GM21423 (cell line): ENCODE data around the gene YWHAQ.
A peak's percentile ranks its signal among the peaks of the same experiment; 100 is the strongest.

Experiments used
- ATAC-seq: cut with Tn5 transposase; IDR thresholded peaks from one replicate; pipeline ENCODE4 v1.9.1; 2021; ENCODE audit warnings: mild to moderate bottlenecking, moderate library complexity; ENCODE audit not compliant: unreplicated experiment

YWHAQ gene

GRCh38 chr2:9630736-9631552 lies at the start of gene YWHAQ:
Gene YWHAQ (minus strand): TSS chr2:9630997. CDS start chr2:9630452, 545 bp downstream.
- ATAC-seq, result peak; percentile 92

DNA sequence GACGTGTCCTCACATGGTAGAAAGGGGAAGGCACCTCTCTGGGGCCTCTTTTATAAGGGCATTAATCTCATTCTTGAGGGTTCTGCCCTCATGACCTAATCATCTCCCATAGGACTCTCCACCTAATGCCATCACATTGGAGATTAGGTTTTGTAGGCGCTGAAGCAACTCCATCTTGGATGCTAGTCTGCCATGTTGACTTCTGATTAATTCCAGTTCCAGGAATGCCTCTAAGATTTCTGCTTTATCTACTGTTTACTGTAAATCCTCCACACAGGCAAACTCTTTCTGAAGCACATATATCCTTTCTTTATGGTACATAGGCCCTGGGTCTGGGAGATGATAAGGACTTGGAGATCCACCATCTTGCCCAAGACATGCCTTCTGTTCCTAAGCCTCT lies 49.3 kb upstream of the YWHAQ start:
- no peak for ATAC-seq

DNA sequence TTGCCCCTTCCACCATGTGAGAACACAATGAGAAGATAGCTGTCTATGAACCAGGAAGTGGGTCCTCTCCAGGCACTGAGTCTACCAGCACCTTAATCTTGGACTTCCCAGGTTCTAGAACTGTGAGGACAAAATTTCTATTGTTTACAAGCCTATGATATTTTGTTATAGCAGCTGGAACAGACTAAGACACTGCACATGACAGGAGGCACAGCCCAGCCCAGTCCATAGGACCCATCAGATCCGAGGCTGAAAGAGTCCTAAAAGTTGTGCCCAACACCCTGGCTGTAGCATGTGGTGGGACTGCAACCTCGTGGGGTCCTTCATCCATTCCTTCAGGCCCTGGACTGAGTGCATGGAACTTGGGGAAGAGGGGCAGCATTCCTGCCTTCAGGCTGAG lies 48.4 kb upstream of the YWHAQ start:
- no peak for ATAC-seq

- no peak for ATAC-seq
Observed at GRCh38 chr2:9678544-9678943, 47.7 kb upstream of the YWHAQ start.

GRCh38 chr2:9675415-9676351 lies 44.9 kb upstream of the YWHAQ start:
- ATAC-seq, result no peak

DNA sequence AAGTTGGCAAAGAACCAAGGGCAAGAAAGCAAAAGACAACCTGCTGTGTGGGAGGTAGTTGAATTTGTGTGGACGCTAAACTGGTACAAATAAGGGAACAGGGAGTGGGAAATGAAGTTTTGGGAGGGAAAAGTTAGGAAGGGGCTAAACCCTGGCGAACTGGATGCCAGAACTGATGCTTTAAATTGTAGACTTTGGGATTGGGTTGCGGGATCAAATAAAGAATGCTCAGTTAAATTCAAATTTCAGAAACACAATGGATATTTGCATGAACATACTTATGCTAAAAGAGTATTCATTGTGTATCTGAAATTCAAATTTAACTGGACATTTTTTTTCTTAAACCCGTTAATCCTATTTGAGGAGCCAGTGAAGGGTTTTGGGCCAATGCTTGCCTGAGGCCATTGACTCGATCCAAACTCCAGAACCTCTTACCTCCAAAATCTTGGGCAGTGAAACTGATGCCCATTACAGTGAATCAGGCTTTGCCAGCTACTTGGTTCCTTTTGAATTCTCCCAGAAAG lies 44.2 kb upstream of the YWHAQ start:
- no peak for ATAC-seq

DNA sequence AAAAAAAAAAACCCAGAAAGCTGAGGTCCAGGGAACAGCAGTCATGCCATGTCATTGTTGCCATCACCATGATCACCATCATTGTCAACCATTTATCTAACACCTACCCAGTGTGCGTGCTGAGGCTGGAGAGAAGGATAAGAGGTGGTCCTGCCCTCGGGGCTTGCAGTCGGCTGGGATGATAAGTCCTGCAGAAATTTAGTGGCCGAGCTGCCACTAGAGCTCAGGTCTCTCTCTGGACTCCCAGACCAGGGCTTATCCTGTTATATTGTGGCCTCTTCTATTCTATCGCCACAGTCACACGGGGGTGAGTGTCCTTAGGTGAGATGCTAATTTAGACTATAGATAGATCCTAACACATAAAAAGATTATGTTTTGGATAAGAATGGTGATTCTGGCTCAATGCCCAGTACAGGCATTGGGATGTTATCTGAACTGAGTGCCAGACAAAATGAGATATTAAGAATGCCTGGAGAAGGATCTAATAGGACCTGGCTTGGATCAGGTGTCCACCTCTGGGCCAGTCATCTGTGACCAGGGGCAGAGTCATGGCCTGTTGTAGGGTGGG lies 43.2 kb upstream of the YWHAQ start:
- no peak for ATAC-seq

DNA sequence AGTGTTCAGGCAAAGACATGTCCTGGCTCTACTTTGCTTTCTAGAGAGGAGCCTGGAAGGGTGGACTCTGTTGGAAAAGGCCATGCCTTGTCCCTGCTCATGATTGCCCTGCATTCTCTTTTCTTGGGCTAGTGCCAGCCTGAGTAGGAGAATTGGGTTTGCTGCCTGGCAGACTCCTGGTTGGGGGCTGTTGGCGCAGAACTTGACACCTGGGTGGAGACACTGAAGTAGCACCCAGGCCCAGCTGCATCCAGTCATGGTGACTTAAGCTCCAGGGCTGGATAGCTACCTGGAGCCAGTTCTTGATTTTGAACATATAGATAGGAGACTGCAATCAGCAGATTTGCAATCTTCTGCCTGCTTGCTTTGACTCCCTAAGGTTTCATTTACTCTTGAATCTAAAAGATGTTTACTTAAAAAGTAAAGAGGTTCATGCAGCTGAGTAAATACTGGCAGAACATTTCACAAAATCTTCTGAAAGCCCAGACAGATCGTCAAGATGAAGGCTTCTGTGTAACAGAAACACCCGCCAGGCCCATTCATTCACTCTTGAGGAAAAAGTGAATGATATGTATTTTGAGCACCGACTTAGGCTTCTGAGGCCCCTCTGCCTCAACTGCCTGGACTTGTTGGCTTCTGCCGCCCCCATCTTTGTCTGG lies 38.0 kb upstream of the YWHAQ start:
- no peak for ATAC-seq

- ATAC-seq, result no peak
Observed at GRCh38 chr2:9667826-9668225, 37.0 kb upstream of the YWHAQ start.

GRCh38 chr2:9666306-9666705 lies 35.5 kb upstream of the YWHAQ start:
- no peak for ATAC-seq

GRCh38 chr2:9665898-9666297 lies 35.1 kb upstream of the YWHAQ start:
- ATAC-seq, result no peak

DNA sequence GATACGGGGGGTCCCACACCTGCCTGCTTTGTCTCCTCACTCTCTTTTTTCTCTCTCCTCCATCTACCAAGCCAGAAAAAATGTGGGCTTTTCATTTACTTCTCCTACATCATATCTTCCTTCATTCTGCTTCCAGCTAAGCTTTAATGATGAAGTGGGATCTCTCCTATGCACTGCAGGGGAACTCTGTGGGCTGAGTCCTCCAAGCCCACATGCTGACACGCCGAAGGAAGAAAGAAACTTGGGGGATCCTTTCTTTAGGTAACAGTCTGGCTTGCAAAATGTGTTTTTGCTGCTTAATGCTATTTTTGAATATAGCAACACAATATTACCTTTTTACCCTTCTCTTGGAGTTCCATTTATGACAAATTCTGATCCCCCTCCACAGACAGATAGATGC lies 33.6 kb upstream of the YWHAQ start:
- no peak for ATAC-seq

DNA sequence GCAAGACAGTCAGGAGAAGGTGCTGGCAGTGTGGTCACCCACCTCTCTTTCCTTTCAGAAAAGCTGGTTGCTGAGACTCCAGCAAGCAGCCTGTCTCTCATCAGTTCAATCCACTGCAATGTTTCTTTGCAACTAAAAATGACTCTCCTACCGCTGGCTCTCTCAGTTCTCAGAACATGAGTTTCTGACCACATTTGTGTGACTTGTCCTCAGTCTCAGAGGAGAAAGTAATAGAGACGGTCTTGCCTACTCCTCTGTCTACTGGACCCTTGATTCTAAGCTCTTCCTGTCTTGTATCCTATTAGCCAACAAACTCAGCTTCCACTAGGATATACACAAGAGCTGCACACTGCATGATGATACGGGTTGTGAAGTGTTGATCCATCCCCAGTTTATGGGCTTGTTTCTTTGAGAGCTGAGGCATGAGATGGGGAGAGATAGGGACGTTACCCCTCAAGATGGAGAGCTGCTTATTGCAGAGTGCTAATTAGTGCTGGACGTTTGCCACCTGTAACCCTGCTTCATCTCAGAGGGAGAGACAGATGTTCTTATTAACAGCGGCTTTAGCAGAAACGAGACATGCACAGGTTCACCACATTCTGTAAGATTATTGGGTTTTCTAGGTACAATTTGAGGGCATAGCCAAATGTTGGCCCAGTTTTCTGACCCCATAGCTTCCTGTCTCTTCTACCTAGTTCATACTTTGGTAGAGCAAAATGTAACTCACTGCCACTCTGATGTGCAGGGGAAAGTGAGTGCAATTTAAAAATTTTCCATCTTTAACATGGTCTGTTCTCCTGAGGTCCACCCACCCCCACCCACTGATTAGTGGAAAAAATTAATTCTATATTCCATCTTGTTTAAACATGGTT lies 32.4 kb upstream of the YWHAQ start:
- peak; percentile 66 for ATAC-seq

DNA sequence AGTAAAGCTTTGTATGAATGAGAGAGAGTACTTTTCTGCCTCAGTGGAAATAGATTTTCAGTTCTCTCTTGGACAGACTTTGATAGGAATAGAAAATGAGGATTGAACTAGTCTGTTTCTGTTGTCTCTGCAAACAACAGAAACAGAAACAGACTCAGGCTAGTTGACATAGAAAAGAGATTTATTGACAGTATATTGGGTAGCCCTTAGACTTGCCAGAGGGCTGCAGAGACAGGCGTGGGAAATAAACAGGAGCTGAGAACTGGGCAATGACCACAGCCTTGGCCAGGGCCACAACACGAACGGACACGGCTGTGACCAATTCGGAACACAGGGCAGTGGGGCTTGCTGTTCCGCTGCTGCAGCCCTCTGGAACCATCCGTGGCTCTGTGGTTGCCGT lies 30.5 kb upstream of the YWHAQ start:
- no peak for ATAC-seq

DNA sequence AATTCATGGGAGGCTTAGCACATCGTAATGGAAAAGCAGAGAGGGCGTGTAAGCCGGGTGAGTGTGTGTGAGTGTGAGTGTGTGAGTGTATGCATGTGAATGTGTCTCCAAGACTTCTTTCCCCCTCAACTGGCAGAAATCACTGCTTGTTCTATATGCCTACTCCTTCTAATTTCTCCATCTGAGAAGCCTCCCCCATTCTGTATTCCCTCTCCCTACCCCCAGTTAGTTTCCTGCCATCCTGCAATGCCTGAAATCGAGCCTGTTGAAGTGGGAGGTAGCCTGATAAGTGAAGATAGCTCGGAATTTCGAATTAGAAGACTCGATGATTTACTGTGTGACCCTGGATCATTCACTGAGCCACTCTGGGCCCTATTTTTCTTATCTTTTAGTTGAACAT lies 30.0 kb upstream of the YWHAQ start:
- ATAC-seq, result no peak

DNA sequence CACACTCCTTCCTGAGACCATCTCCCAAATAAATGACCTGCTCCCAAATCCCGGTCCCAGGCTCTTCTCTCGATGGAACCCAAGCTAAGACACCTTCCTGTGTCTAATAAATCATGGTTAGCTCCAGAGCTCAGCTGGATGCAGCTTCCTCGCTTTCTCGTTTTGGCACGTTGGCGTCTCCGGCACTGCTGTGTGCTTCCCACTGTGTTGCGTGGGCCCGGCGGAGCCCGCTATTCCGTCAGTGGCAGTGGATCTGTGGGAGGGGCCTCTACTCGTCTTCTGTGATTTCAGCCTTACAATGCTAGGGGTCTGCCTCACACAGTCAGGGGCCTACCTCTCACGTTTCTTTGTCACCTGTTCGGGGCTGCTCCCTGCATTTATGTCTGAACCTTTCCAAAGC lies 29.4 kb upstream of the YWHAQ start:
- ATAC-seq, result no peak

DNA sequence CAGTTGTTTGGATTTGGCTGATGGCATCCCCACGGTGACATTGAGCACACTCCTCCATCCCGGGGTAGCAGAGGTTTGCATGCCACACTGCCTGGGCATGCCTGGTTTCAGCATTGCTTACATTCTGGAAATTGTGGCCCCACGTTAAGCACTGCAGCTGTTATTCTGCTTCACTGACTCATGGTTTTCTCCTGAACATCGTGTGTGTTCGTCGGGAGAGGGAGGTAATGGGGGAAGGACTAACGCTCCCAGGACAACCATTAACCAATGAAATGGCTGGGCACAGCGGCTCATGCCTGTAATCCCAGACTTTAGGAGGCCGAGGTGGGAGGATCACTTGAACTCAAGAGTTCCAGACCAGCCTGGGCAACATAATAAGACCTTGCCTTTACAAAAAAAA lies 28.2 kb upstream of the YWHAQ start:
- no peak for ATAC-seq

- ATAC-seq, result no peak
Observed at GRCh38 chr2:9657731-9658130, 26.9 kb upstream of the YWHAQ start.

DNA sequence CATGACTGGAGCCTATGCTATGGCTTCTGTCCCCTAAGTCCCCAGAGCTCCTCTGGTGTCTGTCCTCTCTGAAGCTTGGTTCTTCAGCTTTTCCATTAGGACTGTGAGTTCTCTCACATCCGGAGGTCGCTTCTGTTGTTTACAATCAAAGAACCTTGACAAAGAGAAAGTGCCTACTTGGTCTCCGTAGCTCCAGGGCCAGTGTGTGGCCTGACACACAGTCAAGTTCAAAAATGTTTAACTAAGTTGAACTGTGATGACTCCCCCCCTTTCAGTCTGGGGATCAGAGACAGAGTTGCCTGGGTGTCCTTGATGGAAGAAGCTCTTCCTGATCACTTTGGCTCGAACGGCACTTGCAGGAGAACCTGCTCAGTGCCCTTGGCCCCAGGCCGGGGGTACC lies 26.3 kb upstream of the YWHAQ start:
- no peak for ATAC-seq

DNA sequence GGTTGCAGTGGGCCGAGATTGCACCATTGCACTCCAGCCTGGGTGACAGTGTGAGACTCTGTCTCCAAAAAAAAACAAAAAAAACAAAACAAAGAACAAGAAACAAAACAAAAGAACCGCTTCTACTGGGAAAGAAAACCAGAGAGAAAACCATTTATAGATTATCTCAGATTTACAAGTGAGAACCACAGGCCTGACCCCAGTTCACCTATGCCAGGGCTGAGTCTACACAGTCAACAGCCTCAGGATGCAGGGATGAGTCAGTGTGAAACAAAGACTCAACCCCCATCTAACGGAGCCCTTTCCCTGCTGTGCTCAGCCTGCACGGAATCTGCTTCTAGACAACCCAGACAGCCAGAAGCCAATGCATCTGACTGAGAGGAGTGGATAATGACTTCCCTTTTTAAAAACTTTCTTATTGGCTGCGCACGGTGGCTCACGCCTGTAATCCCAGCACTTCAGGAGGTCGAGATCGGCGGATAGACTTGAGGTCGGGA lies 25.5 kb upstream of the YWHAQ start:
- peak; percentile 72 for ATAC-seq
